ENCODE results near the gene PTPRM. TPM values are rescaled to one million over a fixed set of nuclear protein-coding genes. Genes with fewer than 3 reads are reported as not detected.

PTPRM gene
- total RNA-seq, 2 donors from 2014 or later, result 80.1 to 106 TPM

GRCh38 chr18:8063733-8064132, 496.6 kb downstream of the PTPRM start:
- H3K36me3 ChIP-seq, result no peaks in the 10 kb centered on the region
- no peaks in the 10 kb centered on the region for H3K27me3 ChIP-seq
- no peak overlapping the region for H3K4me3 ChIP-seq
- H3K27ac ChIP-seq, result no peak overlapping the region
- no peaks in the 10 kb centered on the region for H3K9me3 ChIP-seq
- DNase-seq (ENCODE audit: low spot score), result no peak
- no peak for TF ChIP-seq CTCF (IDR thresholded peaks at IDR 0.05)
- H3K4me1 ChIP-seq, result no peaks in the 10 kb centered on the region

GRCh38 chr18:8065284-8065683, 498.2 kb downstream of the PTPRM start:
- no peak for DNase-seq (ENCODE audit: low spot score)
- no peak overlapping the region for H3K4me3 ChIP-seq
- TF ChIP-seq CTCF (IDR thresholded peaks at IDR 0.05), result no peak
- H3K36me3 ChIP-seq, result no peaks in the 10 kb centered on the region
- H3K27ac ChIP-seq, result no peak overlapping the region
- H3K9me3 ChIP-seq, result no peaks in the 10 kb centered on the region
- no peaks in the 10 kb centered on the region for H3K4me1 ChIP-seq
- no peaks in the 10 kb centered on the region for H3K27me3 ChIP-seq

- Histone ChIP-seq H3K27ac (no peak overlapping the region), H3K36me3 (no peaks in the 10 kb centered on the region), H3K4me1 (no peaks in the 10 kb centered on the region), H3K9me3 (no peaks in the 10 kb centered on the region), H3K4me3 (no peak overlapping the region), H3K27me3 (no peaks in the 10 kb centered on the region)
- no peak for TF ChIP-seq CTCF (IDR thresholded peaks at IDR 0.05)
- no peak for DNase-seq (ENCODE audit: low spot score)
Observed at GRCh38 chr18:8065773-8066172, 498.7 kb downstream of the PTPRM start.

- DNase-seq (ENCODE audit: low spot score), result no peak
- no peaks in the 10 kb centered on the region for H3K36me3 ChIP-seq
- H3K27me3 ChIP-seq, result no peaks in the 10 kb centered on the region
- no peak overlapping the region for H3K4me3 ChIP-seq
- no peak for TF ChIP-seq CTCF (IDR thresholded peaks at IDR 0.05)
- H3K27ac ChIP-seq, result no peak overlapping the region
- no peaks in the 10 kb centered on the region for H3K4me1 ChIP-seq
- no peaks in the 10 kb centered on the region for H3K9me3 ChIP-seq
Observed at GRCh38 chr18:8069708-8070107, 502.6 kb downstream of the PTPRM start.

GRCh38 chr18:8073167-8073566, 506.1 kb downstream of the PTPRM start:
- no peak overlapping the region for H3K4me3 ChIP-seq
- no peak for DNase-seq (ENCODE audit: low spot score)
- H3K27ac ChIP-seq, result no peak overlapping the region
- no peak for TF ChIP-seq CTCF (IDR thresholded peaks at IDR 0.05)
- no peaks in the 10 kb centered on the region for H3K4me1 ChIP-seq
- H3K9me3 ChIP-seq, result no peaks in the 10 kb centered on the region
- H3K27me3 ChIP-seq, result no peaks in the 10 kb centered on the region
- H3K36me3 ChIP-seq, result no peaks in the 10 kb centered on the region

GRCh38 chr18:8080092-8080491, 513.0 kb downstream of the PTPRM start:
- DNase-seq (ENCODE audit: low spot score), result no peak
- no peak overlapping the region for H3K4me3 ChIP-seq
- H3K4me1 ChIP-seq, result no peaks in the 10 kb centered on the region
- no peaks in the 10 kb centered on the region for H3K9me3 ChIP-seq
- no peak for TF ChIP-seq CTCF (IDR thresholded peaks at IDR 0.05)
- H3K27me3 ChIP-seq, result no peaks in the 10 kb centered on the region
- H3K36me3 ChIP-seq, result no peaks in the 10 kb centered on the region
- no peak overlapping the region for H3K27ac ChIP-seq

Measured in right atrium auricular region (tissue), 2 donors.